ENCODE results near the gene ATAD3C.
A peak's percentile ranks its signal among the peaks of the same experiment; 100 is the strongest.
"Not testable (repeated sequence)": the region's sequence is repeated elsewhere in the genome, so short reads cannot be mapped to it uniquely, and the experiment has no call there.

Gene ATAD3C

DNA sequence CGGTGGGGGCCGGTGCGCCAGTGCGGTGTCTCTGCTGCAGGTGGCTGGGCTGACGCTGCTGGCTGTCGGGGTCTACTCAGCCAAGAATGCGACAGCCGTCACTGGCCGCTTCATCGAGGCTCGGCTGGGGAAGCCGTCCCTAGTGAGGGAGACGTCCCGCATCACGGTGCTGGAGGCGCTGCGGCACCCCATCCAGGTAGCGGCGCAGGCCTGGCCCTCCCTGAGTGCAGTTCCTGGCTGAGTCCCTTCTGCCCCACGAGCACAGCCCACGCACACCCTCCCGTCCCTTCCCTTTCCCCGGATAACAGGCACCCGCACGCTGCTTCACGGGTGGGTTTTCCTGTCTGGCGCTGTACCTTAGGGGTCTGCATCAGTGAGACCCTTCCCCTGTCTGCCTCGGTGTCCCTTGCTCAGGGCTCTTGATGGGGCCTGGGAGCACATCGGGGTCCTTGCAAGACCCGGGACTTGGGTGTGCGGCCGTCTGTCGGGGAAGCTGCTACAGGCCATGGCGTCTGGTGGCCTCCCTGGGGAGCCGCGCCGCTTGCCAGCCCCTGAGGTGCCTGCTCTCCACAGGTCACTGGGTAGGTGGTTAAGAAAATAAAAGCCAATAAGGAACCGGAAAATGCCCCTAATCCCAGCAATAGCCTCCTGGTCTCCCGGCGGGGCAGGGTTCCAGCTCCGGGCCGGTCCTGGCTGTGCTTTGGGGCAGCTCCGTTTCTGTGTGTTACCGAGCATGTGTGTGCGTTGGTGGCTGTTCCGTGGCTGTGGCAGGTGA is 35.7 kb downstream of the ATAD3C start:
- in situ Hi-C loops (cut with HindIII; ENCODE audit: low pct_ligation_motif_present, low pct_unique_long_range_greater_than_20kb, low sequenced_read_pairs); DNase-seq: not testable (repeated sequence)

GRCh38 chr1:1485755-1486317 is 36.3 kb downstream of the ATAD3C start:
- in situ Hi-C loops (cut with HindIII; ENCODE audit: low pct_ligation_motif_present, low pct_unique_long_range_greater_than_20kb, low sequenced_read_pairs); DNase-seq: not testable (repeated sequence)

- DNase-seq = no peak
- in situ Hi-C loops (cut with HindIII; ENCODE audit: low pct_ligation_motif_present, low pct_unique_long_range_greater_than_20kb, low sequenced_read_pairs) = no loop called here
These were observed 38.2 kb downstream of the ATAD3C start for GRCh38 chr1:1487701-1488100.

- in situ Hi-C loops (cut with HindIII; ENCODE audit: low pct_ligation_motif_present, low pct_unique_long_range_greater_than_20kb, low sequenced_read_pairs) = no loop called here
- DNase-seq = no peak
These were observed 39.7 kb downstream of the ATAD3C start for GRCh38 chr1:1489231-1489630.

DNA sequence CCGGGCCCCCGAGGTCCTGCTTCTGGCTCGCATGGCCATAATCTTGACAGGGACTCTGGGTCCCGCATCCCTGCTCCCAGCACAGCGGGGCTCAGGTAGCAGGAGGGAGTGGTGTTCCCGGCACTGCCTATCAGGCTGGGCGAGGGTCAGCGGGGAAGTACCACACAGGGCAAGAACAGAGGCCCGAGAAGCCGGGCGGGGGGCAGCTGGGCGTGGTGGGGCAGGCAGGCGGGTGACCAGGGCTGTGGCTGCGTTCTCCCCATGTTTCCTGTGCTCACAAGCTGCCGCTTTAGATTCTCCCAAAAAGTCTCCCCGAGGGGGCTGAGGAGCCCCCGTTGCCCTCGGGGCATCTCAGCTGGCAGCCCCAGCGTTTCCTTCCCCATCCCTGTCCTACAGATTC is 40.4 kb downstream of the ATAD3C start:
- no peak for DNase-seq
- in situ Hi-C loops (cut with HindIII; ENCODE audit: low pct_ligation_motif_present, low pct_unique_long_range_greater_than_20kb, low sequenced_read_pairs) = no loop called here

DNA sequence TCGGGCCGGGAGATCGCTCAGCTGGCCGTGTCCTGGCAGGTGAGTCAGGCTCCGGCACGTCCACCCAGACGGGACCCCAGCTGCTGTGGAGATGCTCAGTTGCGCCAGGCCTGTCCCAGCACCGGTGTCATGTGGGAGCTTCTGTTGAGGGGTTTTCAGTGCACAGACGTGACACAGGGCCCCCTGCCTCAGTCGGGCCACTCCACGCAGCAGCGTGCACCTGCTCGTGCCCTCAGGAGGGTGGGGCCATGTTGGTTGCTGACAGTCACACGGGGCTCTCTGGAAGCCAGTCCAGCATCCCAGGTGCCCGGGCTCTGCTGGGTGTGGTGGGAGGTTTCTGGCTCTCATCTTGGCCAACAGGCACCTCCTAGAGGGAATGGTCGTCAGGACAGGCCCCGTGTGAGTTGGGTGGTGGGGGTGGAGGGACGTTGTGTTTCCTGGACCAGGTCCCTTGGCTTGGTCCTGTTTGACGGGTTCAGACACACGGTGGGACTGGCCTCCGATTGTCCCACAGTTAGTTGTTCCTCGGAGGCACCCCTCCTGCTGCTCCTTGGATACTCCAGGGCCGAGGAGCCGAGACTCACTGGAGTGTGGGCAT is 41.2 kb downstream of the ATAD3C start:
- DNase-seq = no peak
- in situ Hi-C loops (cut with HindIII; ENCODE audit: low pct_ligation_motif_present, low pct_unique_long_range_greater_than_20kb, low sequenced_read_pairs) = no loop called here

- DNase-seq = no peak
- in situ Hi-C loops (cut with HindIII; ENCODE audit: low pct_ligation_motif_present, low pct_unique_long_range_greater_than_20kb, low sequenced_read_pairs) = no loop called here
These were observed 42.1 kb downstream of the ATAD3C start for GRCh38 chr1:1491601-1492000.

GRCh38 chr1:1494311-1494710 is 44.8 kb downstream of the ATAD3C start:
- DNase-seq; in situ Hi-C loops (cut with HindIII; ENCODE audit: low pct_ligation_motif_present, low pct_unique_long_range_greater_than_20kb, low sequenced_read_pairs): not testable (repeated sequence)

GRCh38 chr1:1495461-1495975 is 46.0 kb downstream of the ATAD3C start:
- in situ Hi-C loops (cut with HindIII; ENCODE audit: low pct_ligation_motif_present, low pct_unique_long_range_greater_than_20kb, low sequenced_read_pairs); DNase-seq: not testable (repeated sequence)

GRCh38 chr1:1504777-1505365 is 55.4 kb downstream of the ATAD3C start:
- in situ Hi-C loops (cut with HindIII; ENCODE audit: low pct_ligation_motif_present, low pct_unique_long_range_greater_than_20kb, low sequenced_read_pairs) = not testable (repeated sequence)
- DNase-seq = peak; percentile 68

GRCh38 chr1:1505366-1505798 is 55.9 kb downstream of the ATAD3C start:
- DNase-seq = peak; percentile 33
- in situ Hi-C loops (cut with HindIII; ENCODE audit: low pct_ligation_motif_present, low pct_unique_long_range_greater_than_20kb, low sequenced_read_pairs) = not testable (repeated sequence)

- in situ Hi-C loops (cut with HindIII; ENCODE audit: low pct_ligation_motif_present, low pct_unique_long_range_greater_than_20kb, low sequenced_read_pairs) = not testable (repeated sequence)
These were observed 56.3 kb downstream of the ATAD3C start for GRCh38 chr1:1505801-1506200.

DNA sequence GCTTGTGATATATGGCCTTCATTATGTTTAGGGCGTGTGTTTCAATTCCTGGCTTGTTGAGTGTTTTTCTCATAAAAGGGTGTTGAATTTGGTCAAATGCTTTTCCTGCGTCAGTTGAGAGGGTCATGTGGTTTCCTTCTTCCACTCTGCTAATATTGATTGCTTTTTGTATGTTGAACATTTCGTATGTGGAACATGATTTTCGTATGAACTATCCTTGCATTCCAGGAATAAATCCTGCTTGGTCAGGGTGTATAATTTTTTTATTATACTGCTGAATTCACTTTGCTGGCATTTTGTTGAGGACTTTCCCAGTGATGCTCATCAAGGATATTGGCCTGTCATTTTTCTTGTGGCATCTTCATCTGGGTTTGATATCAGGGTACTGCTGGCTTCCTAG is 57.8 kb downstream of the ATAD3C start:
- DNase-seq = no peak
- in situ Hi-C loops (cut with HindIII; ENCODE audit: low pct_ligation_motif_present, low pct_unique_long_range_greater_than_20kb, low sequenced_read_pairs) = no loop called here

More at GRCh38 chr1:1505801-1506200, 56.3 kb downstream of the ATAD3C start:
- not testable (repeated sequence) for DNase-seq

DNA sequence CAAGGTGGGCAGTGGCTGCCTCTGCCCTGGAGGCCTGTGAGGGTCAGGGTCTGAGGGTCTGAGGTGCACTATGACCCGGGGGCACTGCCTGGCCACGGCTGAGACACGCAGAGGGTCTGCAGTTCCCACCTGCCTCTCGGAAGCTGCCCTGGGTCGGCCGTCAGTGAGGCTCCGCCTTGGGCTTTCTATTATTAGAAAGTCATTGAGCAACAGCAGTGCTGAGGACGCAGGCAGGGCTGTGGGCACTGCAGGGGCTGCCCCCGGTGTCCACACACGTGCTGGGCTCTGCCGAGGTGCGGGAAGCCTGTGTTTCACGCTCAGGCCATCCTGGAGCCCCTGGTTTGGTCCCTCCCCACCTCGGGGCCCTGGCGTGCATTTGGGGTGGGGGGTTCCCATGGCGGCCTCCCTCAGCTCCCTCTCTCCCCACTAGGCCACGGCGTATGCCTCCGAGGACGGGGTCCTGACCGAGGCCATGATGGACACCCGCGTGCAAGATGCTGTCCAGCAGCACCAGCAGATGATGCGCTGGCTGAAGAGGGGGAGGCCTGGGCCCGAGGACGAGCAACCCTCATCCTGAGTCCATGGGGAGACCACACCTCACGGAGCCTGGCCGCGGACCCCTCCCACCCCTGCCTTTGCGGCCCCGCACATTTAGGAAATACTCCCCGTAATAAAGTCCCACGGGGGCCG is 59.4 kb downstream of the ATAD3C start:
- DNase-seq; in situ Hi-C loops (cut with HindIII; ENCODE audit: low pct_ligation_motif_present, low pct_unique_long_range_greater_than_20kb, low sequenced_read_pairs): not testable (repeated sequence)

DNA sequence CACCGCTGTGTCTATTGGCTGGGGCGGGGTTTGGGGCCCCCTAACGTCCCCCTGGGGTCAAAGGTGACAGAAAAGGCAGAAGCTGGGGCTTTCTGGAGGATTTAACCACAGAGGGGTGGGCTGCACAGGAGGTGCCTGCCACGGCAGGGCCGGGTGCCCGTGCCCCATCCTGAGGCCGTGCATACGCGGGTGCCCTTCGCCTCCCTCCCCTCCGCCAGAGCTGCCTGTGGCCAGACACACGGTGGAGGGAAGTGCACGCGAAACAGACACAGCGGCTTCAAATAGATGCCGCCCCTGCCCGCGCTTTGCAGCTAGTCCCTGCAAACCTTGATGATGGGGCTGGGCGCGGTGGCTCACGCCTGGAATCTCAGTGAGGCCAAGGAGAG is 60.0 kb downstream of the ATAD3C start:
- DNase-seq; in situ Hi-C loops (cut with HindIII; ENCODE audit: low pct_ligation_motif_present, low pct_unique_long_range_greater_than_20kb, low sequenced_read_pairs): not testable (repeated sequence)

- peak; percentile 2 for DNase-seq
- in situ Hi-C loops (cut with HindIII; ENCODE audit: low pct_ligation_motif_present, low pct_unique_long_range_greater_than_20kb, low sequenced_read_pairs) = no loop called here
These were observed 61.5 kb downstream of the ATAD3C start for GRCh38 chr1:1510912-1511532.

DNA sequence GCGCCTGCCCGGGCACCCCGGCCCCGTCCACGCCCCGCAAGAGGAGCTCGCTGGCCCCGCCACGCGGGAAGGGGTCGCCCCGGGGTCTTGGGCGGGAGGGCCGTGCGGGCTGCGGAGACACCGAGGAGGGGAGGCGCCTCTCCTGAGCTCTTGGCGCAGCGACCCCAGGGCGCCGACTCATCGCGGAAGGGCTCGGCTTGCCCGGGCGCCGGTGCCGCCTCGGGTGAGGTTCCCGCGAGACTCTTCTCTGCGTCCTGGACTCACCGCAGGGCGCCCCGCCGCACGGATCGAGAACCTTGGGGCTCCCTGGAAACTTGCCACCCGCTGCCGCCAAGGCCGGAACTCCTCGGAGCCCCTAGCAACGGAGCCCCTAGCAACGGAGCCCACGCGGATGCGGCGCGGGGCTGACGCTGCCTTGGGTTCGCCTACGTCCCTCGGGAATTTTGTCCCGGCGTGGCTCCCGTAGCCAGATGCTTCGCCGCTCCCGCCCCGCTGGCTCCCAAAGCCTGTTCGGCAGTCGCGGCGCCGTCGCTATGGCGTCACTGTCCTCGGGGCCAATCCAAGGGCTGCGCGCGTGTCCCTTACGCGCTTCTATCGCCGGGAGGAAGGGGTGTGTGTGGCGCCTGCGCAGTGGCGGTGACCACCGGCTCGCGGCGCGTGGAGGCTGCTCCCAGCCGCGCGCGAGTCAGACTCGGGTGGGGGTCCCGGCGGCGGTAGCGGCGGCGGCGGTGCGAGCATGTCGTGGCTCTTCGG is 62.2 kb downstream of the ATAD3C start, which contains the start of gene ATAD3A:
Gene ATAD3A (plus strand): TSS at position 630 of the 753 bp plus-strand sequence. CDS start 107 bp downstream, at position 737.
- DNase-seq = peak; percentile 95
- in situ Hi-C loops (cut with HindIII; ENCODE audit: low pct_ligation_motif_present, low pct_unique_long_range_greater_than_20kb, low sequenced_read_pairs) = no loop called here

All from ACHN (cell line).